Left lung (tissue), 10 donors: ENCODE results near the gene NANP. TPM values are rescaled to one million over a fixed set of nuclear protein-coding genes. Genes with fewer than 3 reads are reported as not detected.
"Not testable (repeated sequence)": the region's sequence is repeated elsewhere in the genome, so short reads cannot be mapped to it uniquely, and the experiment has no call there.

Source experiments
- ATAC-seq: fragments of 200-7000 bp; cut with Tn5 transposase; one replicate; pipeline ENCODE4 v1.9.1; 2020; ENCODE audit warnings: moderate library complexity
- DNase-seq, 4 donors: peaks; one replicate each; pipeline ENCODE4 v3.0.0-alpha.2; 2013 to 2020
- H3K27ac ChIP-seq, 2 donors: fragments of 200-600 bp; sonication (generic) in 1 of 2; one replicate each; pipeline versions ENCODE4 v1.5.0 to v1.8.0; 2020 to 2021
- H3K27me3 ChIP-seq, 2 donors: fragments of 200-600 bp; sonication (generic) in 1 of 2; one replicate each; pipeline versions ENCODE4 v1.5.0 to v1.8.0; 2020 to 2021
- H3K36me3 ChIP-seq, 2 donors: fragments of 200-600 bp; sonication (generic) in 1 of 2; one replicate each; pipeline versions ENCODE4 v1.5.0 to v1.8.0; 2020 to 2021
- H3K4me1 ChIP-seq, 2 donors: fragments of 200-600 bp; one replicate each; pipeline ENCODE4 v1.8.0; 2021
- H3K4me3 ChIP-seq, 2 donors: fragments of 200-600 bp; sonication (generic) in 1 of 2; one replicate each; pipeline versions ENCODE4 v1.5.0 to v1.8.0; 2020 to 2021; ENCODE audit warnings: mild to moderate bottlenecking in 1 of 2
- H3K9me3 ChIP-seq, 2 donors: fragments of 200-600 bp; sonication (generic) in 1 of 2; one replicate each; pipeline versions ENCODE4 v1.5.0 to v1.8.0; 2020 to 2021
- intact Hi-C, 2 donors: fragments of 100-400 bp; cut with DNase I; formaldehyde crosslinking; loops; one replicate each; pipeline versions ENCODE4 v1.11.2 to v1.14.2; 2022
- polyA plus RNA-seq, 6 donors: library from polyadenylated mRNA; unstranded; fragments of 120-200 nt; gene quantifications; one replicate each; pipeline ENCODE4 v1.2.1, GENCODE V29; 2013; ENCODE audit not compliant: insufficient read length in 6 of 6
- total RNA-seq, 2 donors: library from RNA; stranded (reverse); fragmentation: NEBNext Ultra II Directional; extraction: Animal tissue kit (Norgen Biotek cat#: 25700); gene quantifications; one replicate each; pipeline ENCODE4 v1.2.1, GENCODE V29; 2021
- TF ChIP-seq, protein P1 (sequence below), 2 donors: fragments of 200-600 bp; sonication (generic) in 1 of 2; IDR thresholded peaks; one replicate each; pipeline versions ENCODE4 v1.5.0 to v1.8.0; 2021; ENCODE audit warnings: antibody characterized with exemption in 2 of 2
- donor health status: DM: no; HTN: yes; CAD: no.
- donor health status: DM: no; HTN: no; CAD: no.

NANP gene
- total and polyA plus RNA-seq, 8 donors = 4.1 to 7.4 (median 4.9) TPM

DNA sequence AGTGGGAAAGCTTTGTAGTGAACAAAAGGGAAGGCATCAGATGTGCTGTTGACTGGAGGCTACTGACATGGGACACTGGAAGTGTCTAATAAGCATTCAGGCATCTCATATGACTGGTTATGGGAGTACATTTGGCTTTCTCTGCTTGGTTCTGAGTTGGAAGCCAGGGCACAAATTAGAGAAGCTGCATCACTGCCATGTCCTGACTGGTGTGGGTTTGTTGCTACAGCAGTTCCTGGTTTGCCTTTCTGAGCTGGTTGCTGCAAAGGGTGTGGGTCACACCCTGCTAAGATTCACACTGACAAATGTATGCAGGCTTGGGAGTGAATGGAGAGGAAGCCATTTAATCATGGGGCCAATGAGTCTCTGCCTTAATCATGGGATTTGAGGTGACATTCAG is 36.2 kb upstream of the NANP start:
- no peak overlapping the region for H3K4me3 ChIP-seq
- DNase-seq (no peak), ATAC-seq (no peak)
- H3K4me1 ChIP-seq = no peaks in the 10 kb centered on the region
- H3K27me3 ChIP-seq = no peaks in the 10 kb centered on the region
- intact Hi-C loops = no loop called here
- H3K27ac ChIP-seq = no peak overlapping the region
- TF ChIP-seq, protein P1, sequence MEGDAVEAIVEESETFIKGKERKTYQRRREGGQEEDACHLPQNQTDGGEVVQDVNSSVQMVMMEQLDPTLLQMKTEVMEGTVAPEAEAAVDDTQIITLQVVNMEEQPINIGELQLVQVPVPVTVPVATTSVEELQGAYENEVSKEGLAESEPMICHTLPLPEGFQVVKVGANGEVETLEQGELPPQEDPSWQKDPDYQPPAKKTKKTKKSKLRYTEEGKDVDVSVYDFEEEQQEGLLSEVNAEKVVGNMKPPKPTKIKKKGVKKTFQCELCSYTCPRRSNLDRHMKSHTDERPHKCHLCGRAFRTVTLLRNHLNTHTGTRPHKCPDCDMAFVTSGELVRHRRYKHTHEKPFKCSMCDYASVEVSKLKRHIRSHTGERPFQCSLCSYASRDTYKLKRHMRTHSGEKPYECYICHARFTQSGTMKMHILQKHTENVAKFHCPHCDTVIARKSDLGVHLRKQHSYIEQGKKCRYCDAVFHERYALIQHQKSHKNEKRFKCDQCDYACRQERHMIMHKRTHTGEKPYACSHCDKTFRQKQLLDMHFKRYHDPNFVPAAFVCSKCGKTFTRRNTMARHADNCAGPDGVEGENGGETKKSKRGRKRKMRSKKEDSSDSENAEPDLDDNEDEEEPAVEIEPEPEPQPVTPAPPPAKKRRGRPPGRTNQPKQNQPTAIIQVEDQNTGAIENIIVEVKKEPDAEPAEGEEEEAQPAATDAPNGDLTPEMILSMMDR (IDR thresholded peaks at IDR 0.05) = no peak
- H3K9me3 ChIP-seq = no peaks in the 10 kb centered on the region
- H3K36me3 ChIP-seq = no peaks in the 10 kb centered on the region

DNA sequence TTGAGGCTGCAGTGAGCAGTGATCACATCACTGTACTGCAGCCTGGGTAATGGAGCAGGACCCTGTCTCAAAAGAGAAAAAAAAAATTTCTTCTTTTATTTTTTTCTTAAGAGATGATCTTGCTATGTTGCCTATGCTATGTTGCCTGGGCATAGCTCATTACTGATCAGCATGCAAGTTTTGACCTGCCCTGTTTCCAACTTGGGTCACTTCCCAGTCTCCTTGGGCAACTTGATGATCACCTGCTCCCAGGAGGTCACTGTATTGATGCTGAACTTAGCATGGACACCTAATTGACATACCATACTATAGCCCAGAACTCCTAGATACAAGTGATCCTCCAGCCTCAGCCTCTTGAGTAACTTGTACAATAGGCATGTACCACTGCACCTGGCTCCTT is 30.7 kb upstream of the NANP start:
- Histone ChIP-seq H3K4me1 (no peaks in the 10 kb centered on the region), H3K27ac (no peak overlapping the region), H3K36me3 (no peaks in the 10 kb centered on the region), H3K4me3 (no peak overlapping the region), H3K9me3 (no peaks in the 10 kb centered on the region), H3K27me3 (no peaks in the 10 kb centered on the region)
- DNase-seq (no peak), ATAC-seq (no peak)
- TF ChIP-seq, protein P1 (IDR thresholded peaks at IDR 0.05) = no peak
- intact Hi-C loops = no loop called here

DNA sequence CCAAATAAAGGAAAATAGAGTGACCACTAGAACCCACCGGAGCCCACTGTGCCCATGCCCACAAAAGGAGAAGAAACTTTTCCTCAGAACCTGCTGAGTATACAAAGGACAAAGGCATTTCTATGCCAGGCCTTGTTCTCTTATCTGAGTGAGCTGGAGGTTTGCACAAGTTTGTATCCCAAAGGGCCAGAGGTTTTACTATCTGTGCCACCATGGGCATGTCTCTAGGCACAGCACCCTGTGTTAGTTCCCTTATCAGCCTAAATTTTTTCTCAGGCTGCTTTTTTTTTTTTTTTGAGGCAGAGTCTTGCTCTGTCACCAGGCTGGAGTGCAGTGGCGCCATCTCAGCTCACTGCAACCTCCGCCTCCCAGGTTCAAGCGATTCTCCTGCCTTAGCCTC is 29.1 kb upstream of the NANP start:
- intact Hi-C loops, ATAC-seq: not testable (repeated sequence)

DNA sequence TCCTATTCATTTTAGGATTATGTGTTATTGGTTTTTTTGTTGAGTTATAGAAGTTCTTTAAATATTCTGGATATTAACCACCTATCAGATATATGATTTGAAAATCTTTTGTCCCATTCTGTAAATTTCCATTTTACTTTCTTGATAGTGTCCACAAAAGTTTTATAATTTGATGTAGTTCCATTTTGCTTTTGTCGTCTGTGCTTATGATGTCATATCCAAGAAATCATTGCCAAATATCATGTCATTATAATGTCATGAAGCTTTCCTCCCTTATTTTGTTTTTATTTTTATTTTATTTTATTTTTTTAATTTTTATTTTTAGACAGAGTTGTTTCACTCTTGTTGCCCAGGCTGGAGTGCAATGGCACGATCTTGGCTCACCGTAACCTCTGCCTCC is 21.0 kb upstream of the NANP start:
- TF ChIP-seq, protein P1 (IDR thresholded peaks at IDR 0.05) = no peak
- intact Hi-C loops = no loop called here
- Histone ChIP-seq H3K27ac (no peak overlapping the region), H3K36me3 (peaks cover 0 to 10% of the 10 kb centered on the region in 2 donors), H3K9me3 (peaks cover 0 to 9% of the 10 kb centered on the region in 2 donors), H3K4me1 (no peaks in the 10 kb centered on the region), H3K27me3 (no peaks in the 10 kb centered on the region), H3K4me3 (no peak overlapping the region)
- no peak for ATAC-seq
- no peak for DNase-seq

More for the DNA sequence above, 29.1 kb upstream of the NANP start:
- not testable (repeated sequence) for DNase-seq, H3K9me3 ChIP-seq, H3K4me3 ChIP-seq, H3K36me3 ChIP-seq, H3K27ac ChIP-seq, H3K4me1 ChIP-seq, H3K27me3 ChIP-seq

DNA sequence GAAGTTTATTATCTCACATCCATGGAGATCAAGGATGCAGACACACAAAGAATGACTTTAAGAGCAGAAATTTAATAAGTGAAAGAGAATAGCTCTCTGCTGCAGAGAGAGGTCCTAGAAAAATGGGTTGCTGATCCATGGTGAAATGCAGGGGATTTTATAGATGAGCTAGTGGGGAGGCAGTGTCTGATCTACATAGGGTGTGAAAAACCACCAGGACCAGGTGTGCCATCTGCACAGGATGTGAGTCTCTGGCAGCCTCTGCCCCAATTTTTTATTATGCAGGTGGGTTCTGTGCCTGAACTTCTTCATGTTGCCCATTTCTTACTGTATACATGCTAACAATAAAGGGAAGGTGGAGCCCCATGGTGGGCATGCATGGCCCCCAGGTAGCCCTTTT is 19.9 kb upstream of the NANP start:
- intact Hi-C loops = no loop called here

DNA sequence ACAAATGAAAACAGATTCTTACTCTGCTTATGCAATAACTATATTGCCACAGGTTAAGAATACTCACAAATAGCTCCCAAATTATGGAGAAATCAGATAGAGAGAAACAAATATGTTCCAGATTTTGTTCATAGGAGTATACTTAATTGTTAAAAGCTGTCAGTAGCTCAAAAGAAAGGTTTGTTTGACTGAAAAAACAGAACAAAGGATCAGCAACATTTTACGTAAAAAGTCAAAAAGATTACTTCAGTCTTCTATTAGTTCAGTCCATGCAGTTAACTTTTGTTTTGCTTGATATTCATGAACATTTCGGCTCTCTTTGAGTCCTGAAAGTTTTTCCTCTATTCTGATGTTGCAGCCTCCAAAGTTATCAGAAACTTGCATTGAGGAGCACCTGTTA is 13.4 kb upstream of the NANP start:
- Histone ChIP-seq H3K4me1 (no peaks in the 10 kb centered on the region), H3K36me3 (peaks cover 0 to 10% of the 10 kb centered on the region in 2 donors), H3K27me3 (no peaks in the 10 kb centered on the region), H3K9me3 (peaks cover 0 to 15% of the 10 kb centered on the region in 2 donors), H3K4me3 (no peak overlapping the region), H3K27ac (no peak overlapping the region)
- ATAC-seq (no peak), DNase-seq (no peak)
- TF ChIP-seq, protein P1 (IDR thresholded peaks at IDR 0.05) = no peak
- intact Hi-C loops = no loop called here

More for the DNA sequence above, 19.9 kb upstream of the NANP start:
- no peak overlapping the region for H3K27ac ChIP-seq
- no peak overlapping the region for H3K4me3 ChIP-seq
- TF ChIP-seq, protein P1 (IDR thresholded peaks at IDR 0.05) = no peak
- H3K9me3 ChIP-seq = peaks cover 0 to 9% of the 10 kb centered on the region in 2 donors
- H3K36me3 ChIP-seq = peaks cover 0 to 10% of the 10 kb centered on the region in 2 donors
- ATAC-seq (no peak), DNase-seq (no peak)
- no peaks in the 10 kb centered on the region for H3K4me1 ChIP-seq
- no peaks in the 10 kb centered on the region for H3K27me3 ChIP-seq
